Parathyroid adenoma (tissue), 2 donors: ENCODE results near the gene GABARAP.

Experiments used
- H2AFZ ChIP-seq: fragments of 300-600 bp; sonication (generic); one replicate; pipeline ENCODE4 v1.7.0; 2017; ENCODE audit warnings: antibody characterized with exemption, mild to moderate bottlenecking
- H3K27ac ChIP-seq: fragments of 300-600 bp; sonication (generic); one replicate; pipeline ENCODE4 v1.7.0; 2017
- H3K27me3 ChIP-seq: fragments of 300-600 bp; sonication (generic); one replicate; pipeline ENCODE4 v1.7.0; 2017; ENCODE audit warnings: low read length; ENCODE audit not compliant: control insufficient read depth, insufficient read depth
- H3K36me3 ChIP-seq: fragments of 300-600 bp; sonication (generic); one replicate; pipeline ENCODE4 v1.7.0; 2017; ENCODE audit warnings: low read length; ENCODE audit not compliant: control insufficient read depth, insufficient read depth
- H3K4me1 ChIP-seq: fragments of 300-600 bp; sonication (generic); one replicate; pipeline ENCODE4 v1.7.0; 2017; ENCODE audit warnings: control low read depth
- H3K4me2 ChIP-seq: fragments of 300-600 bp; sonication (generic); one replicate; pipeline ENCODE4 v1.7.0; 2017; ENCODE audit warnings: low read length
- H3K4me3 ChIP-seq: fragments of 300-600 bp; sonication (generic); one replicate; pipeline ENCODE4 v1.7.0; 2017; ENCODE audit warnings: low read depth, low read length
- H3K79me2 ChIP-seq: fragments of 300-600 bp; sonication (generic); one replicate; pipeline ENCODE4 v1.7.0; 2017; ENCODE audit warnings: control low read depth
- H3K9ac ChIP-seq: fragments of 300-600 bp; sonication (generic); one replicate; pipeline ENCODE4 v1.7.0; 2017; ENCODE audit warnings: mild to moderate bottlenecking
- H3K9me3 ChIP-seq: fragments of 300-600 bp; sonication (generic); one replicate; pipeline ENCODE4 v1.7.0; 2017; ENCODE audit warnings: low read length; ENCODE audit not compliant: control insufficient read depth
- CTCF ChIP-seq: fragments of 300-600 bp; sonication (generic); IDR thresholded peaks from one replicate; pipeline ENCODE4 v1.7.0; 2017; ENCODE audit warnings: antibody characterized with exemption, mild to moderate bottlenecking
- donor health status: primary hyperparathyroidism.

GABARAP gene

GRCh38 chr17:7252176-7253043 is 10.2 kb upstream of the GABARAP start, which contains the start of gene ELP5:
Gene ELP5, plus strand, starts transcription at chr17:7252215. Its CDS starts 336 bp downstream, at chr17:7252551.
- no peaks in the 10 kb centered on the region for H3K27me3 ChIP-seq
- H3K27ac ChIP-seq = peak within 1 kb of the TSS; percentile 94
- peak within 1 kb of the TSS; percentile 89 for H3K4me3 ChIP-seq
- peaks cover 20% of the 10 kb centered on the region for H3K4me1 ChIP-seq
- no peaks in the 10 kb centered on the region for H3K36me3 ChIP-seq
- H2AFZ ChIP-seq = peak within 1 kb of the TSS; percentile 70
- H3K9me3 ChIP-seq = no peaks in the 10 kb centered on the region
- peak; percentile 62 for TF ChIP-seq CTCF
- peak within 1 kb of the TSS; percentile 21 for H3K9ac ChIP-seq
- H3K79me2 ChIP-seq = peaks cover 43% of the 10 kb centered on the region
- H3K4me2 ChIP-seq = peak within 1 kb of the TSS; percentile 96

GRCh38 chr17:7251661-7252175 is 9.5 kb upstream of the GABARAP start, which contains the start of gene CTDNEP1:
Gene CTDNEP1, minus strand, starts transcription at chr17:7251734. Its CDS starts 438 bp downstream, at chr17:7251296.
- peak within 1 kb of the TSS; percentile 96 for H3K4me2 ChIP-seq
- TF ChIP-seq CTCF = no peak
- peak within 1 kb of the TSS; percentile 94 for H3K27ac ChIP-seq
- H2AFZ ChIP-seq = peak within 1 kb of the TSS; percentile 70
- H3K9ac ChIP-seq = peak within 1 kb of the TSS; percentile 21
- H3K9me3 ChIP-seq = no peaks in the 10 kb centered on the region
- H3K27me3 ChIP-seq = no peaks in the 10 kb centered on the region
- peaks cover 20% of the 10 kb centered on the region for H3K4me1 ChIP-seq
- H3K36me3 ChIP-seq = no peaks in the 10 kb centered on the region
- H3K79me2 ChIP-seq = peaks cover 50% of the 10 kb centered on the region
- peak within 1 kb of the TSS; percentile 89 for H3K4me3 ChIP-seq

GRCh38 chr17:7250695-7251627 is 8.7 kb upstream of the GABARAP start:
- H3K27me3 ChIP-seq = no peaks in the 10 kb centered on the region
- H3K4me2 ChIP-seq = peak overlapping the region; percentile 95
- peak overlapping the region; percentile 61 for H2AFZ ChIP-seq
- peaks cover 50% of the 10 kb centered on the region for H3K79me2 ChIP-seq
- H3K4me1 ChIP-seq = peaks cover 20% of the 10 kb centered on the region
- peak overlapping the region; percentile 21 for H3K9ac ChIP-seq
- peak overlapping the region; percentile 89 for H3K4me3 ChIP-seq
- no peaks in the 10 kb centered on the region for H3K9me3 ChIP-seq
- no peaks in the 10 kb centered on the region for H3K36me3 ChIP-seq
- no peak for TF ChIP-seq CTCF
- H3K27ac ChIP-seq = peak overlapping the region; percentile 94

- Histone ChIP-seq H3K27ac (no peak overlapping the region), H3K4me2 (peak overlapping the region; percentile 95), H3K9ac (no peak overlapping the region), H3K4me3 (peak overlapping the region; percentile 89), H3K79me2 (peaks cover 50% of the 10 kb centered on the region), H2AFZ (no peak overlapping the region), H3K36me3 (no peaks in the 10 kb centered on the region), H3K4me1 (peaks cover 20% of the 10 kb centered on the region), H3K27me3 (no peaks in the 10 kb centered on the region), H3K9me3 (no peaks in the 10 kb centered on the region)
- TF ChIP-seq CTCF = no peak
Observed at GRCh38 chr17:7249830-7250229, 7.6 kb upstream of the GABARAP start.
